Endothelial cell of umbilical vein (primary cell): ENCODE data around the gene MIEF1. TPM values are rescaled to one million over a fixed set of nuclear protein-coding genes. Genes with fewer than 3 reads are reported as not detected.

Experiments used
- BruUV-seq: library from RNA; stranded (reverse); fragments of 400-500 nt; replicated peaks from 2 replicates; lab custom pipeline; 2021; lab: Mats Ljungman, UMichigan
- CTCF ChIA-PET: fragments of 300-600, 350-600 bp; sonication (Branson Sonifier 250); formaldehyde crosslinking; loops from one replicate; lab custom pipeline; 2021; ENCODE audit warnings: antibody characterized with exemption, inconsistent platforms; lab: Charles Lee
- POLR2A ChIA-PET: fragments of 300-600, 350-600 bp; sonication (Branson Sonifier 250); formaldehyde crosslinking; loops from one replicate; lab custom pipeline; 2021; ENCODE audit warnings: antibody characterized with exemption, inconsistent platforms; lab: Charles Lee
- DNase-seq: peaks from one replicate; pipeline ENCODE4 v3.0.0-alpha.2; 2011; ENCODE audit warnings: low read depth, low spot score
- FAIRE-seq: peaks from 2 replicates; lab custom pipeline; 2011; peaks lifted over from hg19 to GRCh38; lab: Jason Lieb, UNC
- H2AFZ ChIP-seq: 2 replicates; pipeline ENCODE4 v1.6.0; 2012; ENCODE audit warnings: low read depth, low read length, control low read depth, inconsistent platforms
- H3K27ac ChIP-seq: 2 replicates; pipeline ENCODE4 v1.5.1; 2011; ENCODE audit warnings: low read depth, mild to moderate bottlenecking, control low read depth, low read length, moderate library complexity; ENCODE audit not compliant: insufficient read depth
- H3K27me3 ChIP-seq, 2 experiments: 2 replicates each; pipeline versions ENCODE4 v1.6.0 to v1.6.1; 2011; ENCODE audit warnings: low read length in 2 of 2, mixed read lengths in 1 of 2; ENCODE audit not compliant: control insufficient read depth in 2 of 2, insufficient read depth in 2 of 2
- H3K36me3 ChIP-seq, 2 experiments: 2 replicates in 1 of 2; 3 replicates in 1 of 2; pipeline ENCODE4 v1.5.1; 2011; ENCODE audit warnings: low read length in 2 of 2, mild to moderate bottlenecking in 1 of 2, moderate library complexity in 1 of 2; ENCODE audit not compliant: control insufficient read depth in 2 of 2, insufficient read depth in 2 of 2; ENCODE audit errors: extremely low read depth in 1 of 2
- H3K4me1 ChIP-seq: 3 replicates; pipeline ENCODE4 v1.5.1; 2011; ENCODE audit warnings: mild to moderate bottlenecking, low read length; ENCODE audit not compliant: control insufficient read depth, insufficient read depth; ENCODE audit errors: extremely low read depth
- H3K4me2 ChIP-seq: 2 replicates; pipeline ENCODE4 v1.6.1; 2011; ENCODE audit warnings: low read length, control low read depth, mixed read lengths; ENCODE audit not compliant: insufficient read depth
- H3K4me3 ChIP-seq, 3 experiments: fragments of 200-600 bp in 1 of 3; sonication (generic), shearing (Covaris generic) in 1 of 3; replicated peaks in 1 of 3; 2 replicates each; pipeline ENCODE4 v1.5.1; 2011 to 2016; ENCODE audit warnings: control low read depth in 3 of 3, low read length in 3 of 3, mild to moderate bottlenecking in 2 of 3, inconsistent platforms in 1 of 3, low read depth in 1 of 3, moderate library complexity in 1 of 3; ENCODE audit not compliant: insufficient read depth in 1 of 3
- H3K79me2 ChIP-seq: 2 replicates; pipeline ENCODE4 v1.6.0; 2012; ENCODE audit warnings: low read length, inconsistent platforms; ENCODE audit not compliant: control insufficient read depth, insufficient read depth
- H3K9ac ChIP-seq: replicated peaks from 2 replicates; pipeline ENCODE3; 2011; ENCODE audit warnings: low read length, control low read depth; ENCODE audit not compliant: insufficient read depth; ENCODE audit errors: extremely low read depth
- H3K9me1 ChIP-seq: replicated peaks from 3 replicates; pipeline ENCODE4 v1.6.0; 2011; ENCODE audit warnings: mild to moderate bottlenecking, low read length; ENCODE audit not compliant: control insufficient read depth, insufficient read depth; ENCODE audit errors: extremely low read depth
- H3K9me3 ChIP-seq: replicated peaks from 2 replicates; pipeline ENCODE4 v1.5.1; 2012; ENCODE audit warnings: low read length, inconsistent platforms; ENCODE audit not compliant: control insufficient read depth, insufficient read depth
- H4K20me1 ChIP-seq: replicated peaks from 2 replicates; pipeline ENCODE3; 2011; ENCODE audit warnings: mild to moderate bottlenecking, low read length; ENCODE audit not compliant: control insufficient read depth, insufficient read depth; ENCODE audit errors: extremely low read depth
- CTCF ChIP-seq, 2 donors: IDR thresholded peaks; 1 replicate in 1 of 2; 2 replicates in 1 of 2; pipeline ENCODE4 v1.5.1; 2011; ENCODE audit warnings: low read length in 2 of 2, mild to moderate bottlenecking in 2 of 2, moderate library complexity in 2 of 2, control low read depth in 1 of 2, inconsistent platforms in 1 of 2, low read depth in 1 of 2; ENCODE audit not compliant: insufficient read depth in 1 of 2; ENCODE audit errors: extremely low read depth in 1 of 2
- EZH2 ChIP-seq: IDR thresholded peaks from 2 replicates; pipeline ENCODE4 v1.6.1; 2012; ENCODE audit warnings: borderline replicate concordance, low read depth, mild to moderate bottlenecking, moderate library complexity, low read length, inconsistent platforms; ENCODE audit not compliant: severe bottlenecking
- FOS ChIP-seq: IDR thresholded peaks from 2 replicates; pipeline ENCODE4 v1.6.1; 2011; ENCODE audit warnings: mild to moderate bottlenecking, low read length, moderate library complexity, borderline replicate concordance; ENCODE audit not compliant: insufficient read depth
- GATA2 ChIP-seq: IDR thresholded peaks from 2 replicates; pipeline ENCODE4 v1.7.0; 2011; ENCODE audit warnings: low read depth, mild to moderate bottlenecking, moderate library complexity, mixed read lengths, low read length; ENCODE audit not compliant: insufficient read length, insufficient read depth
- JUN ChIP-seq: IDR thresholded peaks from 2 replicates; pipeline ENCODE4 v1.6.1; 2011; ENCODE audit warnings: borderline replicate concordance, low read depth; ENCODE audit not compliant: insufficient read length, insufficient read depth
- MAX ChIP-seq: IDR thresholded peaks from 2 replicates; pipeline ENCODE4 v1.6.1; 2011; ENCODE audit not compliant: insufficient read depth, insufficient read length
- MYC ChIP-seq: IDR thresholded peaks from one replicate; pipeline ENCODE4 v1.6.1; 2011; ENCODE audit warnings: mild to moderate bottlenecking, low read depth, low read length
- POLR2A ChIP-seq: IDR thresholded peaks from 2 replicates; pipeline ENCODE4 v1.6.1; 2012; ENCODE audit warnings: low read depth, mild to moderate bottlenecking, control low read depth, low read length
- POLR2AphosphoS5 ChIP-seq: IDR thresholded peaks from 2 replicates; pipeline ENCODE4 v1.6.1; 2012; ENCODE audit warnings: low read depth, mild to moderate bottlenecking, control low read depth, low read length, moderate library complexity; ENCODE audit not compliant: insufficient read depth
- dilution Hi-C: fragments of 300-500 bp; cut with MboI; formaldehyde crosslinking; loops from one replicate; pipeline ENCODE4 v1.15.0; 2019; ENCODE audit warnings: low sequenced_read_pairs; ENCODE audit not compliant: extremely low pct_ligation_motif_present
- intact Hi-C: fragments of 100-400 bp; cut with micrococcal nuclease; formaldehyde crosslinking; loops from one replicate; pipeline ENCODE4 v1.10.0; 2022
- polyA plus RNA-seq, 4 experiments: library from polyadenylated mRNA; depleted of rRNA in 3 of 4; stranded (reverse) in 3 of 4; unstranded in 1 of 4; fragments of >200 nt; gene quantifications; 2 replicates each; pipeline versions ENCODE4 v1.2.1 to v1.2.3, GENCODE V29; 2011 to 2012; ENCODE audit warnings: missing spikeins in 1 of 4
- total RNA-seq: library from RNA; stranded (reverse); gene quantifications from 2 replicates; pipeline ENCODE4 v1.2.3, GENCODE V29; 2021

Gene MIEF1
- total and polyA plus RNA-seq, 2 donors (not counting 3 experiments of a cell fraction or from before 2014, with no cell fraction given) = 14.2 to 31.1 TPM

DNA sequence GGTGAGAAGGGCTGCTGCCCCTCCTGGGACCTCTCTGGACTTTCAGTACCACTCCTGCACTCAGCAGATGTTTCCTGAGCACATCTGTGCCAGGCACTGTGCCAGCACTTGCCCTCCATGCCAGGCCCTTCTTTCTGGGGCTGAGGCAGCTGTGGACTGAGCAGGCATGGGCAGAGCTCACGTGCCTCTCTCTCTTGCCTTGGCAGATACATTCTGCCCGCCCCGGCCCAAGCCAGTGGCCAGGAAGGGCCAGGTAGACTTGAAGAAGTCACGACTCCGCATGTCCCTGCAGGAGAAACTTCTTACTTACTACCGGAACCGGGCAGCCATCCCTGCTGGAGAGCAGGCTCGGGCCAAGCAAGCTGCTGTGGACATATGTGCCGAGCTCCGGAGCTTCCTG, 9.9 kb downstream of the MIEF1 start:
- TF ChIP-seq POLR2A (no peak), POLR2AphosphoS5 (no peak), MAX (no peak), FOS (no peak), CTCF (IDR thresholded peaks at IDR 0.05; ENCODE audit: extremely low read depth in 1 of 2, insufficient read depth in 1 of 2, low read depth in 1 of 2, low read length in 2 of 2) (no peak), EZH2 (no peak), JUN (no peak), MYC (no peak), GATA2 (no peak)

More for the DNA sequence above, 9.9 kb downstream of the MIEF1 start:
- Histone ChIP-seq H3K4me3 (no peak overlapping the region), H3K9me1 (no peaks in the 10 kb centered on the region), H3K4me1 (no peaks in the 10 kb centered on the region), H3K27ac (no peak overlapping the region), H2AFZ (no peak overlapping the region), H3K9ac (no peak overlapping the region), H3K9me3 (no peaks in the 10 kb centered on the region), H3K36me3 (peaks cover 28 to 37% of the 10 kb centered on the region in 2 experiments), H3K79me2 (peaks cover 24% of the 10 kb centered on the region), H3K27me3 (no peaks in the 10 kb centered on the region), H4K20me1 (no peaks in the 10 kb centered on the region), H3K4me2 (no peak overlapping the region)
- BruUV-seq = no TSS peak
- CTCF ChIA-PET = interaction anchor here (1.0 to 2.4 kb wide), 5 partner anchors 16 to 377 kb away, joined by 4 to 13 read pairs (median 5); no protein-coding TSS in a partner anchor
- POLR2A ChIA-PET = no interaction called here
- no peak for FAIRE-seq
- dilution Hi-C loops (no loop called here), intact Hi-C loops (no loop called here)
- DNase-seq = no peak
